ENCODE results near the gene YARS1.

- TF ChIP-seq CTCF (IDR thresholded peaks at IDR 0.05 in 4 of 5, conservative IDR thresholded peaks at IDR 0.05 in 1 of 5) (no peak), POLR2A (IDR thresholded peaks at IDR 0.05) (no peak)
Observed at GRCh38 chr1:32775640-32776337, 41.4 kb downstream of the YARS1 start.
